ENCODE results near the gene HTT.

DNA sequence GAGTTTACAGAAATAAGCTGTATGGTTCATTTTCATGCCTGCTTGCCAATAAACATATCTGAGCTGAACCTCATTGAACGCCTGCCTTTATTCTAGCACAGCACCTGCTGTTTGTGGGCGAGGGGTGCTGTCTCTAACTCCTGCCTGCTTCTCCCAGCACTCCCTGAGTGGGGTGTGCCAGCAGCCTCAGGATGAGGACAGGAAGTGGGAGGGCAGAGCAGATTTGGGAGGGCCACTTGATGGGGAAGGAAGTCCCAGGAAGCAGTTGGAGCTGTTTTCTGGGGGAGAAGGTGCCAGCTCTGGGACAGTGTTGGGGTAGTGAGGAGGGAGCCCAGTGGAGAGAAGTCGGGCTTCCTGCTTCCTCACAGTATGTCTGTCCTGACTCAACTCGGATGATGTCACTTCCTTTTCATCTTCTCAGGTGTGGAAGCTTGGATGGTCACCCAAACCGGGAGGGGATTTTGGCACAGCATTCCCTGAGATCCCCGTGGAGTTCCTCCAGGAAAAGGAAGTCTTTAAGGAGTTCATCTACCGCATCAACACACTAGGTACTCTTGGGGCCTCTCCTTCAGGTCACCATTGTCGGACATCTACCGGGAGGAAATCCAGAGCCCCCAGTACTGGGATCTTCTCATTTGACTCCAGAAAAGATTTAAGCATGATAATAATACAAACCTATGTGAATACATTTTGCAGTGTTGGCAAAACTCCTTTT lies 145.4 kb downstream of the HTT start:
- TF ChIP-seq, protein P1, sequence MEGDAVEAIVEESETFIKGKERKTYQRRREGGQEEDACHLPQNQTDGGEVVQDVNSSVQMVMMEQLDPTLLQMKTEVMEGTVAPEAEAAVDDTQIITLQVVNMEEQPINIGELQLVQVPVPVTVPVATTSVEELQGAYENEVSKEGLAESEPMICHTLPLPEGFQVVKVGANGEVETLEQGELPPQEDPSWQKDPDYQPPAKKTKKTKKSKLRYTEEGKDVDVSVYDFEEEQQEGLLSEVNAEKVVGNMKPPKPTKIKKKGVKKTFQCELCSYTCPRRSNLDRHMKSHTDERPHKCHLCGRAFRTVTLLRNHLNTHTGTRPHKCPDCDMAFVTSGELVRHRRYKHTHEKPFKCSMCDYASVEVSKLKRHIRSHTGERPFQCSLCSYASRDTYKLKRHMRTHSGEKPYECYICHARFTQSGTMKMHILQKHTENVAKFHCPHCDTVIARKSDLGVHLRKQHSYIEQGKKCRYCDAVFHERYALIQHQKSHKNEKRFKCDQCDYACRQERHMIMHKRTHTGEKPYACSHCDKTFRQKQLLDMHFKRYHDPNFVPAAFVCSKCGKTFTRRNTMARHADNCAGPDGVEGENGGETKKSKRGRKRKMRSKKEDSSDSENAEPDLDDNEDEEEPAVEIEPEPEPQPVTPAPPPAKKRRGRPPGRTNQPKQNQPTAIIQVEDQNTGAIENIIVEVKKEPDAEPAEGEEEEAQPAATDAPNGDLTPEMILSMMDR (conservative IDR thresholded peaks at IDR 0.05; ENCODE audit: low read depth, low read length) = no peak
- TF ChIP-seq EZH2 (IDR thresholded peaks at IDR 0.05; ENCODE audit: low read length, unreplicated experiment) = no peak
- no peak for TF ChIP-seq EZH2phosphoT487 (IDR thresholded peaks at IDR 0.05; ENCODE audit: borderline replicate concordance, low read length)
